GM18526 (cell line): ENCODE data around the gene MT1H.

Experiments used
- POLR2A ChIP-seq: IDR thresholded peaks from 3 replicates; pipeline ENCODE4 v1.6.1; 2011; ENCODE audit not compliant: insufficient read length; ENCODE audit errors: extremely low read depth

The MT1H gene

DNA sequence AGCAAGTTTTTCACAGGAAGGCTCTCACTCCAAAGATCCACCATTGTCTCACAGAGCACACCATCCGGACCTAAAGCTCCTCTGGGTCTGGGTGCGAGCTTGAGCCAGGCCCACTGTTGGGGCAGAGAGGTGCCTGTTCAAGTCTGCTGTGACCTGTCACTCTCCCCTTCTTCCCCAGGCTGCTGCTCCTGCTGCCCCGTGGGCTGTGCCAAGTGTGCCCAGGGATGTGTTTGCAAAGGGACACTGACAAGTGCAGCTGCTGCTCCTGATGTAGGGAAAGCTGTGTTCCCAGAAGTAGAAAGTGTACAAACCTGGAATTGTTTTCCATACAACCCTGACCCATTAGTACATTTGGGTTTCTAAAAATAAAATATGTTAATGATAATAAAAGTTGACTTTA, 7.9 kb downstream of the MT1H start:
- no peak for TF ChIP-seq POLR2A

- TF ChIP-seq POLR2A: no peak
Observed at GRCh38 chr16:56679078-56679730, 9.6 kb downstream of the MT1H start.

GRCh38 chr16:56679818-56680217, 10.2 kb downstream of the MT1H start:
- no peak for TF ChIP-seq POLR2A

GRCh38 chr16:56681939-56682702, 12.5 kb downstream of the MT1H start, which contains the start of gene MT1X:
MT1X (plus strand) TSS chr16:56682470; CDS start chr16:56682541, 71 bp downstream.
- TF ChIP-seq POLR2A: peak; percentile 88

DNA sequence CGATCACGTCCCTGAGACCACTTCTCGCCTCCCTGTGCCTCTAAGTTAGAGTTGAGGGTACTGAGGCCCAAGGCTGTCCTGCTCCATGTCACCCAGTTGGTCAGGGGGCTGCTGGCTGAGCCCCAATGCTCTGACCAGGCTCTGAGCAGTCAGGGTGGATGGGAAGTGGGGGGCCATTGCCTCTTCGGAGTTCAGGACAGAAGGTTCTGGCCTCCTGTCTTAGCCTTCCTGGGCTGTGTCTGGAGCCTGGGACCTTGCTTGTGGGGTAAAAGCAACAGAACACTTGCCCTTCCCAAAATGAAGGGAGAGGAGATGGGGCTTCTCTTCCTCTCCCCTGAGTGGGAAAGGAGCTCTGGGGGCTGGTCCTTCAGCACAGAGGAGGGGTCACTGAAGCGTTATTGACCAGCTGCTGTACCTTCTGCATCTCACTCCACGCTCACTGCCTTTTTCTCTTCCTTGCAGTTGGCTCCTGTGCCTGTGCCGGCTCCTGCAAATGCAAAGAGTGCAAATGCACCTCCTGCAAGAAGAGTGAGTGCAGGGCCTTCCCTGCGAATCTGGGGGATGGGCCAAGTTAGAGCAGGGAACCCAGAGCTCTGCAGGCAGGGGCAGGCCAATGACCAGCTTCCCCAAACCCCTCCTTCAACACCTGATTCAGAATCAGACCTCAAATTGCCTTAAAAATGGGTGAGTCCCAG, 13.2 kb downstream of the MT1H start:
- TF ChIP-seq POLR2A: no peak

GRCh38 chr16:56683424-56684172, 14.0 kb downstream of the MT1H start:
- no peak for TF ChIP-seq POLR2A

DNA sequence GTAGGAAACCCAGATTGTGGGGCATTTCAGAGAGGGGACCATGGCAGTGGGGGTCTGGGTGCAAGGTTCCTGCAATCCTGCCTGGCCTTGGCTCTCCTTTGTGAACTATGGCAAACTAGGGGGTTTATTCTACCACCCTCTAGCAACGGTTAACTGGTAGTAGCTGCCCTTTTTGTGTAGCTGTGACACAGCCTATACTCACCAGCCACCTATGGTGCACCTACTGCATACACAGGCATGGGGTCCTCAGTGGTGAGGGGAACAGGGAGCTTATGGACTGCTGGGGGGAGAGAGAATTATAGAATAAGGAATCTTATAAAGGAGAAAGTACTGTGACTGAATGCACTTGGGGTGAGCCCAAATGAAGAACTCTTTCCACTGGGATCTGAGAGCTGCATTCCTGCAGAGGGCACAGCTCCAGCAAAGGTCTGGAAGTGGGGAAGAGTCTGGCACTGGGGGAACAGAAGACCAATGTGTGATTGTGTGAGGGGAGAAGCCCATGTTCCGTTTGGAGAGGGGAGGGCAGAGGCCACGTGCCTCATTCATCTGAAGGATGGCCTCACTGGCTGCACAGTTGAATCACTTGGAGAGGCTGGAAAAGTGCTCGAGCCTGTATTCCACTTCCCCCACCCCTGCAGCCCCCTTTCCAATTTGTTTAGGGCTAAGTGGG, 14.8 kb downstream of the MT1H start:
- no peak for TF ChIP-seq POLR2A

GRCh38 chr16:56684926-56685590, 15.4 kb downstream of the MT1H start:
- TF ChIP-seq POLR2A: no peak

GRCh38 chr16:56686758-56687157, 17.1 kb downstream of the MT1H start:
- no peak for TF ChIP-seq POLR2A

- TF ChIP-seq POLR2A: no peak
Observed at GRCh38 chr16:56688762-56689161, 19.1 kb downstream of the MT1H start.

DNA sequence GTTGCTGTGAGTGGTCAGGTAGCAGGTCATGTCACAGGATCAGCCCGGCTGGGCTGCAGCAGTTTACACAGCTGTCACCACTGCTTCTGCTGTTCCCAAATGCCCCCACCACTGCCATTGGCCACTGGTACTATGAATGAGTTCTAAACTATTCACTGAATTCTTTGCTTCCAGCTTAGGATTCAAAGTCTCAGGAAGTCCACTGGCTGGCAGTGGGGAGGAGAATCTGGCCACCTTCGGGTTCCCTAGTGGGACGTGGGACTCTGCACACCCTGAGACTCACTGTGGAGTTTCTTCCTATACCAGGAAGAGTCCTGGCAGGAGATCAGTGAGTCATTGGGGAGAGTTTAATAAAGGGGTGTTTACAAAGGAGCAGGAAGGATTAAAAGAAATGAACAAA, 19.6 kb downstream of the MT1H start:
- no peak for TF ChIP-seq POLR2A

GRCh38 chr16:56690420-56691122, 21.0 kb downstream of the MT1H start:
- no peak for TF ChIP-seq POLR2A

DNA sequence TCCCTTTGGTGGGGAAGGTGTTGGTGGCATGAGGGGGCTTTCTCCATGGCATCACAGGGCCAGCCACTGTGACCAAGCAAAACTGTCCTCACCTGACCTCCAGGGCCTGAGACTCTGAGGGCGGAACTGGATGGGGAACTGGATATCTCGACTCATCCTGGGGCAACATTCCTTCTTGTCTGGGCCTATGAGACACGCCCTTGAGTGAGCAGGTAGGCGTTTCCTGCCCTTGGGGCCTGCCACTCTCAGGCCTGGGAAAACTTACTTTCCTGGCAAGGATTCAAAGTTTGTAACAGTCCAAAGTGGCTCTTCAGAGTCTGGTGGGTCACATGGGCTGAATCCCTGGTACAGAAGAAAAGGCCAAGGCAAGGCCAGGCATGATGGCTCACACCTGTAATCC, 22.3 kb downstream of the MT1H start:
- no peak for TF ChIP-seq POLR2A

- no peak for TF ChIP-seq POLR2A
Observed at GRCh38 chr16:56695246-56695645, 25.6 kb downstream of the MT1H start.
